ENCODE measurements around the gene PIPOX.

PIPOX gene

GRCh38 chr17:29045734-29046472 lies 3.0 kb downstream of the PIPOX start:
- Mint-ChIP-seq H3K4me3 (no peak overlapping the region), H3K27me3 (peaks cover 41 to 68% of the 10 kb centered on the region in 2 donors), H3K9me3 (no peaks in the 10 kb centered on the region), H3K4me1 (ENCODE audit: low read depth in 2 of 2) (peaks cover 0 to 7% of the 10 kb centered on the region in 2 donors), H3K36me3 (ENCODE audit: insufficient read depth) (peaks cover 3% of the 10 kb centered on the region), H3K27ac (no peak overlapping the region)
- no peak for ATAC-seq (replicated peaks)
- DNase-seq = no peak

- Mint-ChIP-seq H3K27ac (no peak overlapping the region), H3K27me3 (peaks cover 35 to 66% of the 10 kb centered on the region in 2 donors), H3K36me3 (ENCODE audit: insufficient read depth) (peaks cover 3% of the 10 kb centered on the region), H3K9me3 (no peaks in the 10 kb centered on the region), H3K4me3 (no peak overlapping the region), H3K4me1 (ENCODE audit: low read depth in 2 of 2) (peaks cover 0 to 7% of the 10 kb centered on the region in 2 donors)
- ATAC-seq (replicated peaks) = no peak
- DNase-seq = no peak
Measured at GRCh38 chr17:29046473-29046839, 3.5 kb downstream of the PIPOX start.

DNA sequence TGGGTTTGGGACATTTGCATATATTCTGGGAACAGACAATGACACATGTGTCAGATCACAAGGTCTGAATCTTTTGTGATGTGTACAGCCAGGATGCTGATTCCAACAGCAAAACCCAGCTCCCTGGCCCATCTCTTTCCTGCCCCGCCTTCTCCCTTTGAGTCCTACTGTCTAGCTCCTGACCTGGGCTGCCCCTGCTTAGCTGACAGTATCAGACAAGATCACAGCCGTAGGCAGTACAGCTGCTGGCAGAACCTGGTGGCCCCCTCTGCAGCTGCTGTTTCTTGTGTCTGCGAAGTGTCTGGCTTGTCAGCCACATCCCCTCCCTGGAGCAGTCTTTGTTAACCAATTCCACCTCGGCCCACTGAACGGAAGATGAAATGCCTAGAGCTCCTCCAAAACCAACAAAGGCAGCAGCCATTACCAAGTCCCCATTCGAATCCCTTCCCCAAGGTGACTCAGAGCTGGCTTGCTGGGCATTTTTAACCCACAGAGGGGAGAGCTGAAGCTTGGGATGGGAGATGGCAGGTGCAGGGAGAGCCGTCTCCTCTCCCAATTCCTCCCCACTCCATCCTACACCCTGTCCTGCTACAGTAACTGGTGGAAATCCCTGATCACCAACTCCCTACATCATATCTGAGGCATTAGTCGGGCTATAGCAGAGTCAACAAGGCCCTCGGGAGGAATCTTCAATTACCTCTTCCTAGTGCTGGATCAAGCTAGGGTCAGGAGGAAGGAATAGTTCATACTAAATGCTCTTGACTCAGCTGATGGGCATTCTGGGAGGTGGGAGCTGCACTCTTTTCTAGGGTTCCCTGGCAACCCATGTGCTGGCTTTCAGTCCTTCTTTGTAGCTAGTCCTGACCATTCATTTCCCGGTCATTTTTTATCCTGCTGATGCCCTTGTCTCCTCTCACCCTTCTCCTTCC lies 5.8 kb downstream of the PIPOX start:
- H3K27ac Mint-ChIP-seq = no peak overlapping the region

DNA sequence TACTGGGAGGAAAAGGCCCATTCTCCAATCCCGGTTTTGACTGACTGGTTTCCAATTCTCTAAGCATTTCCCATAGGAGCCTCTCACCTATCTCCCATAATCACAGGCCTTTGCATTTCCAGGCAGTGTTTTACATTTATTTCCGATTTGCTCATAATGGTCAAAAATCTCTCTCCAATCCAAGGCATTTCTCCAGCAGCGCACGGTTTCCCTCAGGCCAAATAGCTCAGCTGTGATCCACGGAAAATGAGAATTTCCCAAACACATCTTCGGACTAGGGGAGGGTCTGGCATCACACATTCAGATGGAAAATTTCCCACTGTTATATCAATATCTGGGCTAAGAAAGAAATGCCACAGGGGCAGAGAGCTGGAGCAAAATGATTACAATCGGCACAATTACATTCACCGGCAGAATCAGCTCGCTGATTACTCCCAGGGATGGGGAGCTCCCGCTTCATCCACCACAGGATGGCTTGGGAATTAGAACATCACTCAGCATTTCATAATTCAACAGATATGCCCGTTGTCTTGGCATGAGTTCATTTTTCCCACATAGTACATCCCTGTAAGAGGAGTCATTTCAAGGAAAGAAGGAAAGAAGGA lies 6.7 kb downstream of the PIPOX start:
- Mint-ChIP-seq H3K9me3 (no peaks in the 10 kb centered on the region), H3K4me1 (ENCODE audit: low read depth in 2 of 2) (no peaks in the 10 kb centered on the region), H3K27me3 (peaks cover 32 to 57% of the 10 kb centered on the region in 2 donors), H3K27ac (no peak overlapping the region), H3K4me3 (no peak overlapping the region), H3K36me3 (ENCODE audit: insufficient read depth) (no peaks in the 10 kb centered on the region)
- ATAC-seq (replicated peaks) (no peak), DNase-seq (no peak)

More for the DNA sequence above, 5.8 kb downstream of the PIPOX start:
- H3K4me1 Mint-ChIP-seq (ENCODE audit: low read depth in 2 of 2) = no peaks in the 10 kb centered on the region
- no peaks in the 10 kb centered on the region for H3K36me3 Mint-ChIP-seq (ENCODE audit: insufficient read depth)
- ATAC-seq (replicated peaks) = no peak
- no peak for DNase-seq
- no peaks in the 10 kb centered on the region for H3K9me3 Mint-ChIP-seq
- no peak overlapping the region for H3K4me3 Mint-ChIP-seq
- peaks cover 32 to 57% of the 10 kb centered on the region in 2 donors for H3K27me3 Mint-ChIP-seq

DNA sequence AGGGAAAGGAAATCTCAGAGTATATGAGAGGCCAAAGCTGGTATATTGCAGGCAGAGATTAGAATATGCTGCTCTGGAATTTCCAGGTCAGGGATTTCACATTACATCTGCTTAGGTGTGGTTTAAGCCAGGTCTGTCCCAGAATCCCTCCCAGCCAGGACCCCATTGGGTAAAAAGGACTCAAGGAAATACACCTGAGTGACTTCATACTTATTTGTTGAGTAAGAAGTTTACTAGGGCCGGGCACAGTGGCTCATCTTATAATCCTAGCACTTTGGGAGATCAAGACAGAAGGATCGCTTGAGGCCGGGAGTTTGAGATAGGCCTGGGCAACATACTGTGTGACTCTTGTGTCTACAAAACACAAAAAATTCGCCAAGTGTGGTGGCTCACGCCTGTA lies 7.2 kb downstream of the PIPOX start:
- no peak for ATAC-seq (replicated peaks)
- Mint-ChIP-seq H3K9me3 (no peaks in the 10 kb centered on the region), H3K36me3 (ENCODE audit: insufficient read depth) (no peaks in the 10 kb centered on the region), H3K4me1 (ENCODE audit: low read depth in 2 of 2) (no peaks in the 10 kb centered on the region), H3K27ac (no peak overlapping the region), H3K4me3 (no peak overlapping the region), H3K27me3 (peaks cover 32 to 57% of the 10 kb centered on the region in 2 donors)
- no peak for DNase-seq

- no peaks in the 10 kb centered on the region for H3K9me3 Mint-ChIP-seq
- ATAC-seq (replicated peaks) (no peak), DNase-seq (no peak)
- no peak overlapping the region for H3K27ac Mint-ChIP-seq
- no peaks in the 10 kb centered on the region for H3K36me3 Mint-ChIP-seq (ENCODE audit: insufficient read depth)
- peaks cover 26 to 50% of the 10 kb centered on the region in 2 donors for H3K27me3 Mint-ChIP-seq
- H3K4me3 Mint-ChIP-seq = no peak overlapping the region
- no peaks in the 10 kb centered on the region for H3K4me1 Mint-ChIP-seq (ENCODE audit: low read depth in 2 of 2)
Measured at GRCh38 chr17:29051194-29051593, 8.3 kb downstream of the PIPOX start.

DNA sequence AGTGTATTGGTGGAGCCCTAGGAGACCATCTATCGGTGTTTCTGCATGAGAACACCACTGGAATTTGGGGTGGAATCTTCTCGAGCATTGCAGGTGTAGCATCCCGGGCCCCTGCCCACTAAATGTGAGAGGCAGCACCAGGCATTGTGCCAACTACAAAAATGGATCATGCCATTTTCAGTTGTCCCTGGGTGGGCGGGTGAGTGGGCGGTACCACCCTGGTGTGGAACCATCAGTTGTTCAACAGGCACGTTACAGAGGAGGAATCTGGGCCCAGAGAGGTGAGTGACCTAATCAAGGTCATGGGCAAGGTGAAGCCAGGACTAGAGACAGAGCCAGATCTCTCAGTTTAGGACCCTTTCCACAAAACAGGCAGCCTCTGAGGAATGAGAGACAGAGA lies 8.8 kb downstream of the PIPOX start:
- ATAC-seq (replicated peaks) (no peak), DNase-seq (no peak)
- Mint-ChIP-seq H3K4me1 (ENCODE audit: low read depth in 2 of 2) (no peaks in the 10 kb centered on the region), H3K27ac (no peak overlapping the region), H3K36me3 (ENCODE audit: insufficient read depth) (no peaks in the 10 kb centered on the region), H3K4me3 (no peak overlapping the region), H3K27me3 (peaks cover 20 to 45% of the 10 kb centered on the region in 2 donors), H3K9me3 (no peaks in the 10 kb centered on the region)

GRCh38 chr17:29054835-29055234 lies 11.9 kb downstream of the PIPOX start:
- peaks cover 0 to 19% of the 10 kb centered on the region in 2 donors for H3K27me3 Mint-ChIP-seq
- H3K36me3 Mint-ChIP-seq (ENCODE audit: insufficient read depth) = no peaks in the 10 kb centered on the region
- H3K9me3 Mint-ChIP-seq = no peaks in the 10 kb centered on the region
- no peaks in the 10 kb centered on the region for H3K4me1 Mint-ChIP-seq (ENCODE audit: low read depth in 2 of 2)
- ATAC-seq (replicated peaks) = no peak
- no peak for DNase-seq
- H3K4me3 Mint-ChIP-seq = no peak overlapping the region
- no peak overlapping the region for H3K27ac Mint-ChIP-seq

DNA sequence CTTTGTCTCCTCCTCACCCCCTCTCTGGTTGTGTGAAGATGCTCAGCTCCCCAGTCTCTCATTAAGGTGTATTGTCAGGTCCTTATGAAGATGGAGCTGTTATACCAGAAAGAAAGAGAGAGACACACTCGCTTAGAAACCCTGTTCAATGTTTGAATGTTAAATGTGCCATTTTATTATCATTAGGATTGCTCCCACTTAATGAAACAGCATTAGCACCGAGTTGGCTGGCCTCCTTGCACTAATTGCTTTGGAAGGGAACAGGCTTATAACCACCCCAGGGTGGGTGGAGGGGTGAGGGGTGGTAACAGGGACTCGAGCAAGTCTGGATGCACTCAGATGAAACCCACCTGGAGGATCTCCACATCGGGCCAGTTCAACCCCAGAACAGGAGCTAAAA lies 14.4 kb downstream of the PIPOX start:
- Mint-ChIP-seq H3K4me1 (ENCODE audit: low read depth in 2 of 2) (no peaks in the 10 kb centered on the region), H3K27me3 (peaks cover 0 to under 1% of the 10 kb centered on the region in 2 donors), H3K9me3 (no peaks in the 10 kb centered on the region), H3K36me3 (ENCODE audit: insufficient read depth) (no peaks in the 10 kb centered on the region), H3K27ac (no peak overlapping the region), H3K4me3 (no peak overlapping the region)
- ATAC-seq (replicated peaks) (no peak), DNase-seq (no peak)

- Mint-ChIP-seq H3K27me3 (no peaks in the 10 kb centered on the region), H3K9me3 (no peaks in the 10 kb centered on the region), H3K4me1 (ENCODE audit: low read depth in 2 of 2) (no peaks in the 10 kb centered on the region), H3K36me3 (ENCODE audit: insufficient read depth) (no peaks in the 10 kb centered on the region), H3K27ac (no peak overlapping the region), H3K4me3 (no peak overlapping the region)
- no peak for ATAC-seq (replicated peaks)
- no peak for DNase-seq
Measured at GRCh38 chr17:29058391-29058790, 15.4 kb downstream of the PIPOX start.

GRCh38 chr17:29059281-29059680 lies 16.3 kb downstream of the PIPOX start:
- ATAC-seq (replicated peaks) (no peak), DNase-seq (no peak)
- Mint-ChIP-seq H3K36me3 (ENCODE audit: insufficient read depth) (no peaks in the 10 kb centered on the region), H3K9me3 (no peaks in the 10 kb centered on the region), H3K4me3 (no peak overlapping the region), H3K27me3 (no peaks in the 10 kb centered on the region), H3K27ac (no peak overlapping the region), H3K4me1 (ENCODE audit: low read depth in 2 of 2) (no peaks in the 10 kb centered on the region)

DNA sequence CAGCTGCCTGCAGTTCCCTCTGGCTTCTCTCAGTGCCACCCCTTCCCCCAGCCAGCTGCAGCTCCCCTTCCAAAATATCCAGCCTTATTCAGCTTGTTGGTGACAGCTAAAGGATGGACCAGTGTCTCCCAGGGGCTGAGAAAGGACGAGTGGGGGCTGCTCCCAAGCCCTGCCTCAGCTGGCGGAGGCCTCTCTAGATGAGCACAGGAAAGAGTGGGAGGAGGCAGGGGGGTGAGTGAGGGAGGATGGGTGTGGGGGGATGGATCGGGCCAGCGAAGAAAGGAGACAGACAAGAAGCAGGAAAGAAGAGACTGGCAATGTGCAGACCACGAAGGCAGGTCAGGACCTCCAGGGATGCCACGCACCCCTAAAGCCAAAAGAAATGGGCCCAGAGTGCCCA lies 17.5 kb downstream of the PIPOX start:
- Mint-ChIP-seq H3K27me3 (no peaks in the 10 kb centered on the region), H3K27ac (no peak overlapping the region), H3K4me1 (ENCODE audit: low read depth in 2 of 2) (no peaks in the 10 kb centered on the region), H3K4me3 (no peak overlapping the region), H3K9me3 (no peaks in the 10 kb centered on the region), H3K36me3 (ENCODE audit: insufficient read depth) (no peaks in the 10 kb centered on the region)
- no peak for ATAC-seq (replicated peaks)
- DNase-seq = no peak

- Mint-ChIP-seq H3K4me1 (ENCODE audit: low read depth in 2 of 2) (no peaks in the 10 kb centered on the region), H3K27me3 (no peaks in the 10 kb centered on the region), H3K36me3 (ENCODE audit: insufficient read depth) (no peaks in the 10 kb centered on the region), H3K27ac (no peak overlapping the region), H3K4me3 (no peak overlapping the region), H3K9me3 (no peaks in the 10 kb centered on the region)
- no peak for DNase-seq
- ATAC-seq (replicated peaks) = no peak
Measured at GRCh38 chr17:29061036-29061435, 18.1 kb downstream of the PIPOX start.
